Neutrophil (primary cell): ENCODE measurements around the gene WAS.
"Not testable (repeated sequence)": the region's sequence is repeated elsewhere in the genome, so short reads cannot be mapped to it uniquely, and the experiment has no call there.

Experiments
- H3K27ac ChIP-seq: fragments of 200-600 bp; sonication (generic); 2 replicates; pipeline ENCODE4 v1.5.1; 2016; ENCODE audit warnings: mild to moderate bottlenecking, moderate library complexity
- H3K27me3 ChIP-seq: fragments of 200-600 bp; sonication (generic); 2 replicates; pipeline ENCODE4 v1.6.0; 2016; ENCODE audit warnings: mild to moderate bottlenecking
- H3K36me3 ChIP-seq: fragments of 200-600 bp; sonication (generic); 2 replicates; pipeline ENCODE4 v1.5.1; 2017
- H3K4me1 ChIP-seq, 2 experiments: fragments of 200-600 bp in 1 of 2; sonication (generic) in 1 of 2; 1 replicate in 1 of 2; 2 replicates in 1 of 2; pipeline versions ENCODE4 v1.5.1 to v1.6.1; 2013 to 2016; ENCODE audit warnings: low read depth in 1 of 2, low read length in 1 of 2, mild to moderate bottlenecking in 1 of 2, moderate library complexity in 1 of 2; ENCODE audit not compliant: control insufficient read depth in 1 of 2, insufficient read depth in 1 of 2
- H3K4me3 ChIP-seq, 2 experiments: fragments of 200-600 bp in 1 of 2; sonication (generic) in 1 of 2; 1 replicate in 1 of 2; 2 replicates in 1 of 2; pipeline ENCODE4 v1.5.1; 2013 to 2016; ENCODE audit warnings: low read depth in 1 of 2, low read length in 1 of 2, mild to moderate bottlenecking in 1 of 2, moderate library complexity in 1 of 2
- H3K9me3 ChIP-seq: fragments of 200-600 bp; sonication (generic); 2 replicates; pipeline ENCODE4 v1.5.1; 2016
- TF ChIP-seq, protein P1 (sequence below): fragments of 200-600 bp; sonication (generic); IDR thresholded peaks from 2 replicates; pipeline ENCODE4 v1.5.1; 2016; ENCODE audit warnings: antibody characterized with exemption

Gene WAS

DNA sequence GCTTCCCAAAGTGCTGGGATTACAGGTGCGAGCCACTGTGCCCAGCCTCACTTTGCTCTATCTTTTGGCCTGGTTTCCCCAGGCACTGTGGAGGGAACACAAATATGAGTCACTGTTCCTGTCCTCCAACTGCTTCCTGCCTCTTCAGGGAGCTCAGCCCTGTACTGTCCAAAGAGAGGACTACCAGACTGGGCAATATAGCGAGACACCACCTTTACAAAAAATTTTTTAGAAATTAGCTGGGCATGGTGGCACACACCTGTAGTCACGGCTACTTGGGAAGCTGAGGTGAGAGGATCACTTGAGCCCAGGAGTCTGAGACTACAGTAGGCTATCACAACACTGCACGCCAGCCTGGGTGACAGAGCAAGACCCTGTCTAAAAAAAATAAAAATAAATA lies 16.9 kb upstream of the WAS start:
- H3K4me3 ChIP-seq = no peak overlapping the region
- no peaks in the 10 kb centered on the region for H3K36me3 ChIP-seq
- H3K9me3 ChIP-seq = no peaks in the 10 kb centered on the region
- H3K27me3 ChIP-seq = no peaks in the 10 kb centered on the region
- peak overlapping the region; percentile 89 for H3K27ac ChIP-seq
- H3K4me1 ChIP-seq = peaks cover 11 to 17% of the 10 kb centered on the region in 2 experiments
- TF ChIP-seq, protein P1, sequence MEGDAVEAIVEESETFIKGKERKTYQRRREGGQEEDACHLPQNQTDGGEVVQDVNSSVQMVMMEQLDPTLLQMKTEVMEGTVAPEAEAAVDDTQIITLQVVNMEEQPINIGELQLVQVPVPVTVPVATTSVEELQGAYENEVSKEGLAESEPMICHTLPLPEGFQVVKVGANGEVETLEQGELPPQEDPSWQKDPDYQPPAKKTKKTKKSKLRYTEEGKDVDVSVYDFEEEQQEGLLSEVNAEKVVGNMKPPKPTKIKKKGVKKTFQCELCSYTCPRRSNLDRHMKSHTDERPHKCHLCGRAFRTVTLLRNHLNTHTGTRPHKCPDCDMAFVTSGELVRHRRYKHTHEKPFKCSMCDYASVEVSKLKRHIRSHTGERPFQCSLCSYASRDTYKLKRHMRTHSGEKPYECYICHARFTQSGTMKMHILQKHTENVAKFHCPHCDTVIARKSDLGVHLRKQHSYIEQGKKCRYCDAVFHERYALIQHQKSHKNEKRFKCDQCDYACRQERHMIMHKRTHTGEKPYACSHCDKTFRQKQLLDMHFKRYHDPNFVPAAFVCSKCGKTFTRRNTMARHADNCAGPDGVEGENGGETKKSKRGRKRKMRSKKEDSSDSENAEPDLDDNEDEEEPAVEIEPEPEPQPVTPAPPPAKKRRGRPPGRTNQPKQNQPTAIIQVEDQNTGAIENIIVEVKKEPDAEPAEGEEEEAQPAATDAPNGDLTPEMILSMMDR = no peak

DNA sequence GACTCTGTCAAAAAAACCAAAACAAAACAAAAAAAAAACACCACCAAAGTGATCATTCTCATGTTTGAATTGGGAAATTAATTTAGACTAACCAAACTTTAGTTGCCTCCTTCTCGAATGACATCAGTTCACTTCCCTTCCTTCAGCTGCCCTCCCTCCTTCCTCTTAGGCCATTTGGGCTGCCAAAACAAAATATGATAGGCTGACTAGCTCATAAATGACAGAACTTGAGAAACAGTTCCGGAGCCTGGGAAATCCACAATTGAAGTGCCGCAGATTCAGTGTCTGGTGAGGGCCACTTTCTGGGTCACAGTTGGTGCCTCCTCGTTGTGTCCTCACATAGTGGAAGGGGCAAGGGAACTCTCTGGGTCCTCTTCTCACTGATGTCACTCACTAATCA lies 16.1 kb upstream of the WAS start:
- H3K9me3 ChIP-seq = no peaks in the 10 kb centered on the region
- H3K36me3 ChIP-seq = no peaks in the 10 kb centered on the region
- peak overlapping the region; percentile 89 for H3K27ac ChIP-seq
- no peak overlapping the region for H3K4me3 ChIP-seq
- TF ChIP-seq, protein P1 = no peak
- no peaks in the 10 kb centered on the region for H3K27me3 ChIP-seq
- peaks cover 11 to 17% of the 10 kb centered on the region in 2 experiments for H3K4me1 ChIP-seq

DNA sequence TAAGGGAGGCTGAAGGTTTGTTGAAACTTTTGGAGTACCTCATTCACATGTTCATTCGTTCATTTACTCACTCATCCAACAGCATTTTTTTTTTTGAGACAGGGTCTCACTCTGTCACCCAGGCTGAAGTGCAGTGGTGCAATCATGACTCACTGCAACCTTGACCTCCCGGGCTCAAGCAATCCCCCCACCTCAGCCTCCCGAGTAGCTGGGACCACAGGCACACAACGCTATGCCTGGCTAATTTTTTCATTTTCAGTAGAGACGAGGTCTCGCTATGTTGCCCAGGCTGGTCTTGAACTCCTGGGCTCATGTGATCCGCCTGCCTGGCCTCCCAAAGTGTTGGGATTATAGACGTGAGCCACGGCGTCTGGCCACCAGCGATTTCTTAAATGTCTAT lies 15.4 kb upstream of the WAS start:
- peak overlapping the region; percentile 89 for H3K27ac ChIP-seq
- not testable (repeated sequence) for H3K27me3 ChIP-seq, H3K36me3 ChIP-seq, H3K4me3 ChIP-seq, H3K9me3 ChIP-seq
- peaks cover 11 to 17% of the 10 kb centered on the region in 2 experiments for H3K4me1 ChIP-seq

DNA sequence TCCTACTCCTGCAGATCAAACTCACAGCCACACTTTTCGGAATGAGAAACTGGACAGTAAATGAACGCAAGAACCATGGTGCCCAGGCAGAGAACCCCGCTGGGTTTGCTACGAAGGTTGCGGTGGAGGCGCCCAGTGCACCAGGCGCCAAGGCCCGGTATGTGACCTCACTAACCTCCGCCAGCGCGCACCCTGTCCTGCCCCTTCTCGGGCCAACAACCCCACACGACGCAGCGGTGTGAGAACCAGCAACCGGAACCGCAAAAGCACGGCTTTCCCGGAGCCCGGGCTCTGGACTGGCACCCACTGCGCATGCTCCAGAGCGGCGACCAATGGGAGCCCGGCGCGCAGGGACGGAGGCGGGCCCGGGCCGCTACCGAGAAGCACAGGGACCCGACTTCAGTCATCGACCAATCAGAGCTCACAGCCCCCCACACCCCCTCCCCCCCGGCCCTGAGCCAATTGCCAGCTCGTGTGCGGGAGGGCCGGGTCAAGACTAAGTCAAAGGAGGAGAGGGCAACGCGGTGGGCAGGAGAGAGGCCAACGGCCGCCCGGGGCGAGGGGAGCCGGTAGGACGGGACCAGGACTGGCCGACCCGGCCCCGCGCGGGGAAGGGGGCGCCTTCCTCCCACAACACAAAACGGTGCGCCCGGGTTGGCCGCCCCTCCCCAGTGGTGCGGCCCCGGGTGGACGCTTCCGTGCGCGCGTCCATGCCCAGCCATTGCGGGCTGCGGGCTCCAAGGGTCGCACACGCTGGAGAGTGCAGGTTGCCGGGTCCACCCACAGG lies 7.3 kb upstream of the WAS start:
- Histone ChIP-seq H3K27ac (peak overlapping the region; percentile 94), H3K27me3 (no peaks in the 10 kb centered on the region), H3K4me1 (peaks cover 50 to 56% of the 10 kb centered on the region in 2 experiments), H3K9me3 (no peaks in the 10 kb centered on the region), H3K4me3 (peak overlapping the region; percentile 70 to 83), H3K36me3 (no peaks in the 10 kb centered on the region)
- TF ChIP-seq, protein P1 = peak; percentile 36

DNA sequence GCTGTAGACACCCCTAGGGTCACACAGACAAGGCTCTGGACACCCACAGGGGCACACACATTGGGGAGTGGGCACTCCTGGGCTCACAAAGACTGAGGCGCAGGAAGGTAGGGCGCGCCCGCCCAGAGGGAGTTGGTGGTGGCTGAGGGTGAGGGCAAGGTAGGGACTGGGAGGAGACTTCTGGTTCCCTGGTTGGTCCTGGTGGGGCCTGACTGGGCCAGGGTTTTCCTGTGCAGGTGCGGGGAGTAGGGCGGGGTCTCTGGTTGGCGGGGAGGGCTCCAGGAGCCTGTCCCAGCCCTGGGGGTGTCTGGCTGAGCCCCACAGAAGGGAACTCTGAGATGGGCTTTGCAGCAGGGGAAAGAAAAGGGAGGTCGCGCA lies 6.7 kb upstream of the WAS start:
- Histone ChIP-seq H3K27me3 (no peaks in the 10 kb centered on the region), H3K36me3 (no peaks in the 10 kb centered on the region), H3K4me1 (peaks cover 56 to 62% of the 10 kb centered on the region in 2 experiments), H3K4me3 (peak overlapping the region; percentile 70 to 83), H3K9me3 (no peaks in the 10 kb centered on the region), H3K27ac (peak overlapping the region; percentile 94)
- TF ChIP-seq, protein P1 = no peak

DNA sequence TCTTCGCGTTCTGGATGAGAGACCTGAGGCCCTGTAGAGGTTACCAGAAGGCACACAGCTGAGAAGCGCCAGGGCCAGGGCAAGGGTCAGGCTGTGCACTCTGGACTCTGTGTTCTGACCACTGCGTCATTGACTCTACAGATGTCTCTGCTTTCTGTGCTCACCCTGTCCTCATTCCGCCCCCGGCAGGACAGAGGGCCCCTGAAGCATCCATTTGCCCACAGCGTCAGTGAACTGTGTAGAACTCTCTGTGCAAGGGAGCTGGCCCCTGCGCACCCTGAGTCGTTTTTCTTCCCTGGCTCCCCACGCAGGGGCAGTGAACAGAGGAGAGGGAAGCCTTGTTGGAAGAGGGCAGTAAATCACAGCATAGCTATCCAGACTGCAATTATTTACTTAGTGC lies 6.1 kb upstream of the WAS start:
- Histone ChIP-seq H3K27me3 (no peaks in the 10 kb centered on the region), H3K4me3 (peak overlapping the region; percentile 70 to 83), H3K36me3 (no peaks in the 10 kb centered on the region), H3K4me1 (peaks cover 62 to 69% of the 10 kb centered on the region in 2 experiments), H3K9me3 (no peaks in the 10 kb centered on the region), H3K27ac (peak overlapping the region; percentile 94)
- TF ChIP-seq, protein P1 = no peak

DNA sequence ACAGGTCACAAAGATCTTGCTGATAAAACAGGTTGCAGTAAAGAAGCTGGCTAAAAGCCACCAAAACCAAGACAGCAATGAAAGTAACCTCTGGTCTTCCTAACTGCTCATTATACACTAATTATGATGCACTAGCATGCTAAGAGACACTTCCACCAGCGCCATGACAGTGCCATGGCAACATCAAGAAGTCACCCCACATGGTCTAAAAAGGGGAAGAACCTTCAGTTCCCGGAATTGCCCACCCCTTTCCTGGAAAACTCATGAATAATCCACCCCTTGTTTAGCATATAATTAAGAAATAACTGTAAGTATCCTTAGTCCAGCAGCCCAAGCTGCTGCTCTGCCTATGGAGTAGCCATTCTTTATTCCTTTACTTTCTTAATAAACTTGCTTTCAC lies 3.1 kb upstream of the WAS start:
- peak overlapping the region; percentile 14 to 37 for H3K4me3 ChIP-seq
- not testable (repeated sequence) for H3K36me3 ChIP-seq, H3K9me3 ChIP-seq, H3K27me3 ChIP-seq
- H3K27ac ChIP-seq = peak overlapping the region; percentile 99
- H3K4me1 ChIP-seq = peaks cover 66 to 86% of the 10 kb centered on the region in 2 experiments

DNA sequence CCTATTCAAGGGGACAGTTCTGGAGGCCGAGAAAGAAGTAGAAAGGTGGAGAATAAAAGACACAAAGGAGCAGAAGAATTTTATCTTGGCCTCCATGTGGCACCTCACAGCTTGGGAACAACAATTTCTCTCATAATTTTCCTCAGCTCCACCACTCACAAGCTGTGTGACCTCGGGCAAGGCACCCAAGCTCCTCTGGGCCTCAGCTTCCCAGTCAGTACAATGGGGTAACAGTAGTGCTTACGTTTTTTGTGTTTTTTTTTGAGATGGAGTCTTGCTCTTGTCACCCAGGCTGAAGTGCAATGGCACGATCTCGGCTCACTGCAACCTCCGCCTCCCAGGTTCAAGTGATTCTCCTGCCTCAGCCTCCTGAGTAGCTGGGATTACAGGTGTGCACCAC lies 2.7 kb upstream of the WAS start:
- H3K27ac ChIP-seq = peak overlapping the region; percentile 99
- H3K4me3 ChIP-seq = peak overlapping the region; percentile 14 to 37
- not testable (repeated sequence) for H3K9me3 ChIP-seq

More for the DNA sequence above, 2.7 kb upstream of the WAS start:
- not testable (repeated sequence) for H3K27me3 ChIP-seq, H3K36me3 ChIP-seq
- H3K4me1 ChIP-seq = peaks cover 66 to 86% of the 10 kb centered on the region in 2 experiments
